Measurements from ENCODE around the gene PPP4R3B. TPM values are rescaled to one million over a fixed set of nuclear protein-coding genes. Genes with fewer than 3 reads are reported as not detected.

Gene PPP4R3B
- total and polyA plus RNA-seq, 2 experiments from 2014 or later, result 39.1 to 41.8 TPM

- H3K36me3 ChIP-seq (ENCODE audit: low read depth), result peaks cover 19% of the 10 kb centered on the region
- peak overlapping the region; percentile 89 for H3K4me2 ChIP-seq (ENCODE audit: unreplicated experiment)
- H3K9ac ChIP-seq, result peak overlapping the region; percentile 94
- H3K79me2 ChIP-seq (ENCODE audit: insufficient read depth), result peaks cover 95% of the 10 kb centered on the region
- H4K20me1 ChIP-seq (ENCODE audit: insufficient read depth), result no peaks in the 10 kb centered on the region
- peak overlapping the region; percentile 90 for H3K27ac ChIP-seq
- in situ Hi-C loops (cut with MboI), result no loop called here
- H3K27me3 ChIP-seq (replicated peaks; ENCODE audit: insufficient read depth), result no peaks in the 10 kb centered on the region
- H3F3A ChIP-seq (ENCODE audit: insufficient read depth), result peaks cover 20% of the 10 kb centered on the region; the same call in 1 of the 2 replicates
- H3K4me1 ChIP-seq (ENCODE audit: insufficient read depth), result peaks cover 27% of the 10 kb centered on the region
- WGBS, 2 experiments (ENCODE audit: low coverage in 1 of 2, low lambda C conversion rate in 2 of 2, missing lambda C conversion rate in 2 of 2), result 1 to 2% methylated on average over 32 of the region's 32 CpGs
- no peak for TF ChIP-seq EZH2 (IDR thresholded peaks at IDR 0.05; ENCODE audit: insufficient read depth, poor library complexity, severe bottlenecking)
- TF ChIP-seq EZH2phosphoT487 (IDR thresholded peaks at IDR 0.05; ENCODE audit: insufficient read depth, low read depth), result no peak
- H3K9me3 ChIP-seq (ENCODE audit: low read depth), result no peaks in the 10 kb centered on the region
- H3K9me2 ChIP-seq (ENCODE audit: insufficient read depth), result no peaks in the 10 kb centered on the region
- H3K4me3 ChIP-seq, result peak overlapping the region; percentile 99
- peak; percentile 73 for DNase-seq
- H2AFZ ChIP-seq, result peak overlapping the region; percentile 95
Measured at GRCh38 chr2:55618275-55619055, 1.0 kb upstream of the PPP4R3B start.

- TF ChIP-seq EZH2phosphoT487 (IDR thresholded peaks at IDR 0.05; ENCODE audit: insufficient read depth, low read depth) (no peak), EZH2 (IDR thresholded peaks at IDR 0.05; ENCODE audit: insufficient read depth, poor library complexity, severe bottlenecking) (no peak)
- peak; percentile 54 for DNase-seq
- 0 to 1% methylated on average over 10 of the region's 10 CpGs for WGBS, 2 experiments (ENCODE audit: low coverage in 1 of 2, low lambda C conversion rate in 2 of 2, missing lambda C conversion rate in 2 of 2)
Measured at GRCh38 chr2:55618025-55618274, 528 bp upstream of the PPP4R3B start.

DNA sequence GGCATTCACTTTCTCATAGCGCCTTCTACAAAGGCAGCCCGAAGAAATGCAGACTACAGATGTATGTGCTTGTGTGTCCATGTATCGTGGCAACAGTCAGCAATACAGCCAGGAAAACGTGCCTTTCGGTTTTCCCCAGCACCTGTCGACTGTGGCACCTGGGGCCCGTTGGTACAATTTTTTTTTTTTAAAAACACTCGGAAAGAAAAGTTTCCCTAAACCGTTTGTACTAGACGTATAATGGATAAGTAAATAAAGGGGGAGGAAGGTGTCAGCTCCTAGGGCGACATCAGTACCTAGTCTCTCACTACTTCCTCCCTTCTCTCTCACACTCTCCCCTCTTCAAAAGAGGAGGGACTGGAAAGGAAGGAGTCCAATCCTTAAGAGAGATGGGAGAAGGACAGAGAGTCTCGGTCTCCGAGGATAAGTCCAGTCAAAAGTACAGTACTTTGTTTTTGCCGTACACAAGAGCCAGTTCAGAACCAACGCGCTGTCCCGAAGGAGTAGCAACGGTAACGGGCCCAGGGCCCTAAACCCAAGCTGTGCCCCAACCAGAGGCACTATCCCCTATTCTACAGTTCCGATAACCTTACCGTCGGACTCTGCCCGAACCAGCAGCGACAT is 759 bp downstream of the PPP4R3B start:
- no peak for TF ChIP-seq EZH2 (IDR thresholded peaks at IDR 0.05; ENCODE audit: insufficient read depth, poor library complexity, severe bottlenecking)
- no peak for TF ChIP-seq EZH2phosphoT487 (IDR thresholded peaks at IDR 0.05; ENCODE audit: insufficient read depth, low read depth)
- H3K79me2 ChIP-seq (ENCODE audit: insufficient read depth), result peaks cover 95% of the 10 kb centered on the region
- peaks cover 32% of the 10 kb centered on the region for H3K36me3 ChIP-seq (ENCODE audit: low read depth)
- peak overlapping the region; percentile 96 for H3K9ac ChIP-seq
- H2AFZ ChIP-seq, result peak overlapping the region; percentile 77
- no peaks in the 10 kb centered on the region for H3K9me3 ChIP-seq (ENCODE audit: low read depth)
- H3K9me2 ChIP-seq (ENCODE audit: insufficient read depth), result no peaks in the 10 kb centered on the region
- no peaks in the 10 kb centered on the region for H3K27me3 ChIP-seq (replicated peaks; ENCODE audit: insufficient read depth)
- H3K4me1 ChIP-seq (ENCODE audit: insufficient read depth), result peaks cover 27% of the 10 kb centered on the region
- WGBS, 2 experiments (ENCODE audit: low coverage in 1 of 2, low lambda C conversion rate in 2 of 2, missing lambda C conversion rate in 2 of 2), result 1% methylated on average over 24 of the region's 24 CpGs
- DNase-seq, result peak; percentile 76
- in situ Hi-C loops (cut with MboI), result no loop called here
- H3F3A ChIP-seq (ENCODE audit: insufficient read depth), result peaks cover 20% of the 10 kb centered on the region; the same call in 1 of the 2 replicates
- no peaks in the 10 kb centered on the region for H4K20me1 ChIP-seq (ENCODE audit: insufficient read depth)
- H3K4me2 ChIP-seq (ENCODE audit: unreplicated experiment), result peak overlapping the region; percentile 99
- peak overlapping the region; percentile 84 for H3K4me3 ChIP-seq
- peak overlapping the region; percentile 90 for H3K27ac ChIP-seq

More at GRCh38 chr2:55618025-55618274, 528 bp upstream of the PPP4R3B start:
- Histone ChIP-seq H3K9me2 (ENCODE audit: insufficient read depth) (no peaks in the 10 kb centered on the region), H3K9me3 (ENCODE audit: low read depth) (no peaks in the 10 kb centered on the region), H3K27ac (peak overlapping the region; percentile 90), H3K4me1 (ENCODE audit: insufficient read depth) (peaks cover 27% of the 10 kb centered on the region), H3K4me3 (peak overlapping the region; percentile 99), H3K9ac (peak overlapping the region; percentile 94), H4K20me1 (ENCODE audit: insufficient read depth) (no peaks in the 10 kb centered on the region), H3K4me2 (ENCODE audit: unreplicated experiment) (peak overlapping the region; percentile 89), H3K27me3 (replicated peaks; ENCODE audit: insufficient read depth) (no peaks in the 10 kb centered on the region), H3K36me3 (ENCODE audit: low read depth) (peaks cover 24% of the 10 kb centered on the region), H3K79me2 (ENCODE audit: insufficient read depth) (peaks cover 95% of the 10 kb centered on the region), H3F3A (ENCODE audit: insufficient read depth) (peaks cover 20% of the 10 kb centered on the region; the same call in 1 of the 2 replicates), H2AFZ (peak overlapping the region; percentile 95)
- in situ Hi-C loops (cut with MboI), result no loop called here

- Histone ChIP-seq H2AFZ (no peak overlapping the region), H3K36me3 (ENCODE audit: low read depth) (peaks cover 39% of the 10 kb centered on the region), H3K4me3 (no peak overlapping the region), H3K4me2 (ENCODE audit: unreplicated experiment) (no peak overlapping the region), H3K4me1 (ENCODE audit: insufficient read depth) (peaks cover 19% of the 10 kb centered on the region), H3K27me3 (replicated peaks; ENCODE audit: insufficient read depth) (no peaks in the 10 kb centered on the region), H3K27ac (no peak overlapping the region), H3K79me2 (ENCODE audit: insufficient read depth) (peaks cover 100% of the 10 kb centered on the region), H4K20me1 (ENCODE audit: insufficient read depth) (no peaks in the 10 kb centered on the region), H3K9me3 (ENCODE audit: low read depth) (no peaks in the 10 kb centered on the region), H3K9ac (no peak overlapping the region), H3F3A (ENCODE audit: insufficient read depth) (peaks cover 9% of the 10 kb centered on the region; the same call in 1 of the 2 replicates), H3K9me2 (ENCODE audit: insufficient read depth) (no peaks in the 10 kb centered on the region)
- no peak for TF ChIP-seq EZH2 (IDR thresholded peaks at IDR 0.05; ENCODE audit: insufficient read depth, poor library complexity, severe bottlenecking)
- in situ Hi-C loops (cut with MboI), result no loop called here
- no peak for DNase-seq
- WGBS, 2 experiments (ENCODE audit: low coverage in 1 of 2, low lambda C conversion rate in 2 of 2, missing lambda C conversion rate in 2 of 2), result 90 to 100% methylated on average over 1 of the region's 1 CpG
Measured at GRCh38 chr2:55611997-55612396, 5.4 kb downstream of the PPP4R3B start.
